ENCODE results near the gene IMPG2.

- TF ChIP-seq FOXK2 (IDR thresholded peaks at IDR 0.05) (no peak), PKNOX1 (IDR thresholded peaks at IDR 0.05) (no peak), SP1 (IDR thresholded peaks at IDR 0.05) (no peak), BHLHE40 (IDR thresholded peaks at IDR 0.05; ENCODE audit: borderline replicate concordance) (no peak), ARNT (IDR thresholded peaks at IDR 0.05) (no peak), FOXM1 (IDR thresholded peaks at IDR 0.05; ENCODE audit: borderline replicate concordance) (no peak), NFRKB (IDR thresholded peaks at IDR 0.05) (no peak), ZNF384 (IDR thresholded peaks at IDR 0.05) (no peak)
Measured at GRCh38 chr3:101340591-101340990, 20.2 kb upstream of the IMPG2 start.

All from HEK293T (cell line).